Sigmoid colon (tissue), 7 donors: ENCODE data around the gene SIPA1. TPM values are rescaled to one million over a fixed set of nuclear protein-coding genes. Genes with fewer than 3 reads are reported as not detected.

Experiments
- DNase-seq: peaks from one replicate; pipeline ENCODE4 v3.0.0-alpha.2; 2019
- H3K27ac ChIP-seq, 4 donors: fragments of 200-600 bp; sonication (generic); one replicate each; pipeline ENCODE4 v1.5.1; 2016 to 2019; ENCODE audit warnings: mild to moderate bottlenecking in 1 of 4
- H3K27me3 ChIP-seq, 3 donors: fragments of 200-600 bp; sonication (generic); one replicate each; pipeline ENCODE4 v1.5.1; 2019; ENCODE audit warnings: mild to moderate bottlenecking in 1 of 3
- H3K36me3 ChIP-seq, 4 donors: fragments of 200-600 bp; sonication (generic); one replicate each; pipeline ENCODE4 v1.5.1; 2016 to 2019
- H3K4me1 ChIP-seq, 4 donors: fragments of 200-600 bp; sonication (generic); one replicate each; pipeline ENCODE4 v1.5.1; 2017 to 2019
- H3K4me3 ChIP-seq, 4 donors: fragments of 200-600 bp; sonication (generic); one replicate each; pipeline ENCODE4 v1.5.1; 2017 to 2019; ENCODE audit warnings: mild to moderate bottlenecking in 2 of 4, moderate library complexity in 1 of 4
- H3K9me3 ChIP-seq, 4 donors: fragments of 200-600 bp in 3 of 4; sonication (generic) in 3 of 4; one replicate each; pipeline versions ENCODE4 v1.5.1 to v1.6.1; 2013 to 2019
- CTCF ChIP-seq, 4 experiments: fragments of 450-650 bp in 3 of 4; fragments of 200-600 bp in 1 of 4; IDR thresholded peaks; one replicate each; pipeline ENCODE4 v1.5.1; 2016 to 2019; ENCODE audit warnings: antibody characterized with exemption in 4 of 4, mild to moderate bottlenecking in 3 of 4, moderate library complexity in 2 of 4
- EP300 ChIP-seq, 4 donors: sonication (generic); formaldehyde crosslinking; IDR thresholded peaks; one replicate each; pipeline ENCODE4 v1.6.1; 2017; ENCODE audit warnings: antibody characterized with exemption in 4 of 4
- POLR2A ChIP-seq, 2 donors: fragments of 450-650 bp; IDR thresholded peaks; one replicate each; pipeline ENCODE4 v1.6.1; 2016; ENCODE audit warnings: antibody characterized with exemption in 2 of 2, mild to moderate bottlenecking in 2 of 2, moderate library complexity in 2 of 2
- POLR2AphosphoS5 ChIP-seq, 4 donors: sonication (generic); formaldehyde crosslinking; IDR thresholded peaks; one replicate each; pipeline ENCODE4 v1.6.1; 2017; ENCODE audit warnings: antibody characterized with exemption in 4 of 4
- WGBS, 2 donors: extraction: QIAGEN DNeasy Blood & Tissue Kit; methylation state at CpG; one replicate each; pipeline ENCODE4 v1.1.7; 2013; 5-methylcytosine and 5-hydroxymethylcytosine counted together
- intact Hi-C: fragments of 100-400 bp; cut with DNase I; formaldehyde crosslinking; loops from one replicate; pipeline ENCODE4 v1.15.1; 2023
- polyA plus RNA-seq, 3 donors: library from polyadenylated mRNA; stranded (reverse); fragments of 200-250 nt; gene quantifications; one replicate each; pipeline ENCODE4 v1.2.3, GENCODE V29; 2013
- total RNA-seq, 4 donors: library from RNA; depleted of rRNA; stranded (reverse); fragments of >200 nt; gene quantifications; one replicate each; pipeline ENCODE4 v1.1.0, GENCODE V29; 2016
- donor health status: healthy with polysubstance abuse.
- donor health status: Bipolar disorder and iron deficiency.
- donor health status: healthy.

The SIPA1 gene
- total and polyA plus RNA-seq, 7 donors, result 19.9 to 53.6 (median 30.7) TPM

GRCh38 chr11:65695459-65696241 lies 57.7 kb downstream of the SIPA1 start:
- Histone ChIP-seq H3K9me3 (no peaks in the 10 kb centered on the region), H3K27ac (no peak overlapping the region), H3K27me3 (no peaks in the 10 kb centered on the region), H3K4me3 (no peak overlapping the region), H3K4me1 (peaks cover 0 to 9% (median 7%) of the 10 kb centered on the region in 4 donors), H3K36me3 (no peaks in the 10 kb centered on the region)
- intact Hi-C loops, result no loop called here
- WGBS, 2 donors, result 17 to 68% methylated on average over 12 of the region's 12 CpGs
- no peak for DNase-seq
- TF ChIP-seq POLR2A (IDR thresholded peaks at IDR 0.05), result no peak
- no peak for TF ChIP-seq POLR2AphosphoS5 (IDR thresholded peaks at IDR 0.05)
- TF ChIP-seq CTCF (IDR thresholded peaks at IDR 0.05), result no peak
- TF ChIP-seq EP300 (IDR thresholded peaks at IDR 0.05), result no peak

GRCh38 chr11:65696802-65697552 lies 59.1 kb downstream of the SIPA1 start:
- TF ChIP-seq CTCF (IDR thresholded peaks at IDR 0.05), result no peak
- no peak for TF ChIP-seq POLR2AphosphoS5 (IDR thresholded peaks at IDR 0.05)
- no peak for TF ChIP-seq POLR2A (IDR thresholded peaks at IDR 0.05)
- TF ChIP-seq EP300 (IDR thresholded peaks at IDR 0.05), result no peak
- intact Hi-C loops, result no loop called here
- no peak overlapping the region for H3K27ac ChIP-seq
- no peak overlapping the region for H3K4me3 ChIP-seq
- DNase-seq, result no peak
- H3K4me1 ChIP-seq, result peaks cover 0 to 9% (median 7%) of the 10 kb centered on the region in 4 donors
- H3K36me3 ChIP-seq, result no peaks in the 10 kb centered on the region
- 88 to 89% methylated on average over 5 of the region's 5 CpGs for WGBS, 2 donors
- no peaks in the 10 kb centered on the region for H3K9me3 ChIP-seq
- H3K27me3 ChIP-seq, result no peaks in the 10 kb centered on the region

- intact Hi-C loops, result no loop called here
- 11 to 52% methylated on average over 8 of the region's 8 CpGs for WGBS, 2 donors
- no peaks in the 10 kb centered on the region for H3K36me3 ChIP-seq
- H3K27me3 ChIP-seq, result no peaks in the 10 kb centered on the region
- peaks cover 0 to 9% (median 7%) of the 10 kb centered on the region in 4 donors for H3K4me1 ChIP-seq
- no peaks in the 10 kb centered on the region for H3K9me3 ChIP-seq
- no peak overlapping the region for H3K27ac ChIP-seq
- H3K4me3 ChIP-seq, result no peak overlapping the region
- no peak for TF ChIP-seq CTCF (IDR thresholded peaks at IDR 0.05)
- no peak for DNase-seq
These were observed 60.3 kb downstream of the SIPA1 start for GRCh38 chr11:65698205-65698604.

GRCh38 chr11:65699306-65699705 lies 61.4 kb downstream of the SIPA1 start:
- H3K4me3 ChIP-seq, result no peak overlapping the region
- H3K9me3 ChIP-seq, result no peaks in the 10 kb centered on the region
- no peaks in the 10 kb centered on the region for H3K27me3 ChIP-seq
- WGBS, 2 donors, result 86 to 90% methylated on average over 7 of the region's 7 CpGs
- TF ChIP-seq EP300 (IDR thresholded peaks at IDR 0.05), result no peak
- TF ChIP-seq POLR2AphosphoS5 (IDR thresholded peaks at IDR 0.05), result no peak
- TF ChIP-seq POLR2A (IDR thresholded peaks at IDR 0.05), result no peak
- TF ChIP-seq CTCF (IDR thresholded peaks at IDR 0.05), result no peak
- DNase-seq, result no peak
- H3K36me3 ChIP-seq, result no peaks in the 10 kb centered on the region
- H3K4me1 ChIP-seq, result peaks cover 0 to 9% (median 7%) of the 10 kb centered on the region in 4 donors
- no peak overlapping the region for H3K27ac ChIP-seq
- intact Hi-C loops, result no loop called here
